GM12891 (cell line): ENCODE data around the gene MTURN.
A peak's percentile ranks its signal among the peaks of the same experiment; 100 is the strongest.
"Not testable (repeated sequence)": the region's sequence is repeated elsewhere in the genome, so short reads cannot be mapped to it uniquely, and the experiment has no call there.

ENCODE experiments used
- DNase-seq: peaks from one replicate; pipeline ENCODE4 v3.0.0; 2011; ENCODE audit warnings: low spot score; ENCODE audit not compliant: insufficient read length
- FAIRE-seq: peaks from 2 replicates; lab custom pipeline; 2011; peaks lifted over from hg19 to GRCh38; lab: Jason Lieb, UNC
- PAX5 ChIP-seq: IDR thresholded peaks from 2 replicates; pipeline ENCODE4 v1.6.1; 2011; ENCODE audit warnings: low read length, moderate library complexity, mild to moderate bottlenecking; ENCODE audit not compliant: insufficient read depth, severe bottlenecking
- POLR2A ChIP-seq: IDR thresholded peaks from 2 replicates; pipeline ENCODE4 v1.6.1; 2011; ENCODE audit warnings: low read depth, low read length, control low read depth
- POLR2AphosphoS5 ChIP-seq: IDR thresholded peaks from 2 replicates; pipeline ENCODE4 v1.6.1; 2011; ENCODE audit warnings: low read depth, low read length, control low read depth
- POU2F2 ChIP-seq: IDR thresholded peaks from 2 replicates; pipeline ENCODE4 v1.6.1; 2011; ENCODE audit warnings: low read depth, mild to moderate bottlenecking, control low read depth, low read length, moderate library complexity
- SPI1 ChIP-seq: IDR thresholded peaks from 2 replicates; pipeline ENCODE4 v1.6.1; 2011; ENCODE audit warnings: low read depth, low read length, control low read depth
- TAF1 ChIP-seq: IDR thresholded peaks from 2 replicates; pipeline ENCODE4 v1.6.1; 2011; ENCODE audit warnings: low read depth, low read length, control low read depth

The MTURN gene

GRCh38 chr7:30185496-30185895 lies 50.7 kb downstream of the MTURN start:
- no peak for TF ChIP-seq POU2F2
- TF ChIP-seq SPI1 = no peak
- TF ChIP-seq TAF1 = no peak
- TF ChIP-seq PAX5 = no peak
- TF ChIP-seq POLR2A = no peak
- no peak for TF ChIP-seq POLR2AphosphoS5
- no peak for FAIRE-seq
- no peak for DNase-seq

DNA sequence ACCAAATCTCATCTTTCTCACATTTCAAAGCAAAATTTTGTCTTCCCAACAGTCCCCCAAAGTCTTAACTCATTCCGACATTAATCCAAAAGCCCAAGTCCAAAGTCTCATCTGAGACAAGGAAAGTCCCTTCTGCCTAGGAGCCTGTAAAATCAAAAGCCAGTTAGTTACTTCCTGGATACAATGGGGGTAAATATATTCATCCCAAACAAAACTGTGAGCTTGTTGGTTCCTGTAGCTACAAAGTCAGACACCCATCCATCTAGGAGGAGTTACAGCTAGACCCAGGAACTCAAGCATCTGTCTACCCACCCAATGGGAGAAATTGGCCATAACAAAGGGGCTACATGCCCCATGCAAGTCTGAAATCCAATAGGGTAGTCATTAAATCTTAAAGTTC lies 51.9 kb downstream of the MTURN start:
- FAIRE-seq = no peak

GRCh38 chr7:30187513-30187912 lies 52.7 kb downstream of the MTURN start:
- TF ChIP-seq SPI1 (no peak), TAF1 (no peak), POLR2AphosphoS5 (no peak), POLR2A (no peak), POU2F2 (no peak), PAX5 (no peak)
- DNase-seq (no peak), FAIRE-seq (no peak)

More for the DNA sequence above, 51.9 kb downstream of the MTURN start:
- DNase-seq = no peak
- no peak for TF ChIP-seq POU2F2
- TF ChIP-seq POLR2A = no peak
- TF ChIP-seq PAX5 = no peak
- no peak for TF ChIP-seq SPI1
- TF ChIP-seq POLR2AphosphoS5 = no peak

DNA sequence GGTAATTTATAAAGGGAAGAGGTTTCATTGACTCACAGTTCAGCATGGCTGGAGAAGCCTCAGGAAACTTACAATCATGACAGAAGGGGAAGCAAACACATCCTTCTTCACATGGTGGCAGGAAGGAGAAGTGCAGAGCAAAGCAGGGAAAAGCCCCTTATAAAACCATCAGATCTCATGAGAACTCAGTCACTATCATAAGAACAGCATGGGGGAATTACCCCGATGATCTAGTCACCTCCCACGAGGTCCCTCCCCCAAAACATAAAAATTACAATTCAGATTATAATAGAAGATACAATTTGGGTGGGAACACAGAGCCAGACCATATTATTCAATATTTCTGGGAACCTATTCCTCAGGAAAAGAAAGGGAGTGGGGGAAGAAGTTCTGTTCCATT lies 53.6 kb downstream of the MTURN start:
- not testable (repeated sequence) for FAIRE-seq, DNase-seq

DNA sequence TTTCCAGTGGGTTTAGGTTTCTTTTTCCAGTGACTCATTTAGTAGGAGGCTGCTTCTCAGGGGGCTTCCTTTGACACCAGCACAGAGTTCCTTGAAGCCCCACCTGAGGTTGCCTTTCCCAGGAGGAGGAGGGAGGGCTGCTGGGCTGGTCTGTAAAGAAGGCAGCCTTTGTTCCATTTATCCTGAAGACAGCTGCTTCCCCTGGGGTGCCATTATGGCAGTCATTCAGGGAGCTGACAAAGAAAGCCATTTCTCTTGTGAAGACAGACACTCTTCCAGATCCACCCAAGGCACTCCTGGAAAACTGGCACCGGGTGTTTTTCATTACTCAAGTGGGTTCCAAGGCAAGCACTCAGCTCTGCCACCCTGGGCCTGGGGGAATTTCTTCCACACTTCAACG lies 54.0 kb downstream of the MTURN start:
- FAIRE-seq (no peak), DNase-seq (no peak)
- TF ChIP-seq SPI1 (no peak), POLR2A (no peak), POU2F2 (no peak), PAX5 (no peak), TAF1 (no peak), POLR2AphosphoS5 (no peak)

DNA sequence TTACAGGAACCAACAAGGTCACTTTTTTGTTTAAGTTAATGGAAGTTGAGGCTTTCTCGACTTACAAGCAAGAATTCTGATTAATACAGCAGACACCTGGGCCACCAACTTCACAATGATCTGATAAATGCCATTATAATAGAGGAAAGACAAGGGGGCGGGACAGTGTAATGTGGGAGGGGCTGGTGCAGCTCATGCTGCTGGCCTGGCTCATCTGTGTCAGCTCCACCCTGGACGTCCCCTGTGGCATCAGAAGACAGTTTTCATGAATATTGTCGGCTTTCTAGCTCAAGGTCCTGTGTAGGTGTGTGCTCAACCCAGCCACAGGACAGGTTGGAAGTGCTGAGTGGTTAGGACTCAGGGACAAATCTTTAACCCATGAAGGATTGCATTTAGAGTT lies 57.0 kb downstream of the MTURN start:
- no peak for DNase-seq
- FAIRE-seq = peak; percentile 40
- no peak for TF ChIP-seq SPI1
- TF ChIP-seq POLR2A = no peak
- TF ChIP-seq PAX5 = no peak
- TF ChIP-seq POLR2AphosphoS5 = no peak
- TF ChIP-seq POU2F2 = no peak
- no peak for TF ChIP-seq TAF1

DNA sequence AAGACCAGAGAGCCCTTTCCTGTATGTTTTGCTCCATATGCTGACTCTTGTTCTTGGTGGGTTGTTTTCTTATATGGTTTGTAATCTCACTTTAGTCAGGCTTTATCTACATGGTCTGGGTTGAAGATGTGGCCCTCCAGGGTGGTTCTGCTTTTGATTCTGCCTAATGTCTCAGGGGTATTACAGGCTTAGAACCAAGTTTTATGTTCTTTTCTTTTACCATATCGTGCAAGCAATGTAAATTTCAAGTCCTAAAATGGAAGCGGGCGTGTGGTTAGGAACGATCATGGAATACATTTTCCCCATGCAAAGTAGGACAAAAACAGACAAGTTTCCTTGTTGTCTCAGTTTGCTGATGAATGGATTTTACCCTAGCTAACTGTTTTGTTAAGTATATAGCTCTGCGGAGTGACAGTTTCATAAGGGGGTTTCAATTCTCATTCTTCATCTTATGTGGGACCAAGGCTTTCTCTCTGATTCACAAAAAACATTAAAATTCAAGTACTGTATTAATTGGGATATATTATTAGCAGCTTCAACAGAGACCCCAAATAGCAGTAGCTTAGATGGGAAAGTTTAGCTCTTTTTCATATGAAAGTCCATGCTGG lies 58.7 kb downstream of the MTURN start:
- DNase-seq (no peak), FAIRE-seq (peak; percentile 84)
- no peak for TF ChIP-seq TAF1
- 0 out of 2 replicates have a peak, but pooled peaks have one; percentile 13 for TF ChIP-seq SPI1

- FAIRE-seq (no peak), DNase-seq (no peak)
- TF ChIP-seq SPI1 (no peak), POU2F2 (no peak)
Observed at GRCh38 chr7:30196408-30196807, 61.6 kb downstream of the MTURN start.

DNA sequence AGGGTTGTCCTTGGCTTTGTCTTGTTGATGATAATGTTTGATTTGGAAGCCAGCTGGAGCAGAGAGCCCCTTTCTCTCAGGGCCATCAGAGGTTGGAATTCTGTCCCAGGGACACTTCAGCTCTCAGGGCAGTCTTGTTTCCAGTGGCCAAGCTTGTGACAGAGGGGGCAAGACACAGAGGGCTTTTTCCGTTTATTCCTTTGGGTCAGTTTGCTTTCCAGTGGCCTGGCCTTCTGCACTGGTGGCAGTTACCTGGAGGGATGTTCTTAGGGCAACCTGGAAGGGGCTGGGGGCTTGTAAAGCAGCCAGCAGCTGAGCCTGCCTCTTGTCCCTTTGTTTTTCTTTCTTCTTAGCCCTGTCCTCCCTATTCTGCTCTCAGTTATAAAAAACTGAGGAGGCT lies 62.7 kb downstream of the MTURN start:
- FAIRE-seq (no peak), DNase-seq (no peak)
- TF ChIP-seq TAF1 (no peak), POU2F2 (no peak), PAX5 (no peak), POLR2A (no peak), SPI1 (no peak), POLR2AphosphoS5 (no peak)

DNA sequence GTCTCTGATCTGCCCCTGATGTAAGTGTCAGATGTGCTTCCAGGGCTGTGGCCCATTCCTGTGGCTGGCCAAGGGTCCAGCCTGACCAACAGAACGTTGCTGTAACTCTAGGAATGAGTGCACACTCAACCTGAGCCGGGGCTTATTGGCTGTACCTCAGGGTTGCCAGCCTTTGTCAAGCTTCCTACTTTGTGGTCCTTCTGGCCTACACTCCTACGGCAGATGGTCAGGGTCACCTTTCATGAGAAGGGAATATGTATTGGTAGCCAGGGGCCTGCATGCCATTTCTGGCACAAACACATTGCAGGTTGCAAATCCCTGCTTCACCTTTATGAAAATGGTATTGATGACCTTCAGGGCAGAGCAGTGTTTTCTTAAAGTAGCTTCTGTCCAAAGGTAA lies 64.5 kb downstream of the MTURN start:
- no peak for FAIRE-seq

More for the DNA sequence above, 64.5 kb downstream of the MTURN start:
- TF ChIP-seq TAF1 (no peak), PAX5 (no peak), POU2F2 (no peak), POLR2A (no peak), POLR2AphosphoS5 (no peak), SPI1 (no peak)
- DNase-seq = no peak
